HG02642 (cell line): ENCODE results near the gene MC3R.
"Not testable (repeated sequence)": the region's sequence is repeated elsewhere in the genome, so short reads cannot be mapped to it uniquely, and the experiment has no call there.

ENCODE experiments used
- ATAC-seq: cut with Tn5 transposase; IDR thresholded peaks from one replicate; pipeline ENCODE4 v1.9.1; 2021; ENCODE audit warnings: mild to moderate bottlenecking; ENCODE audit not compliant: unreplicated experiment, poor library complexity

Gene MC3R

GRCh38 chr20:56247954-56248782 lies at the start of gene MC3R:
Gene MC3R (plus strand): TSS chr20:56248732. CDS start chr20:56248844, 112 bp downstream.
- peak; percentile 81 for ATAC-seq

GRCh38 chr20:56200456-56200855 lies 48.1 kb upstream of the MC3R start:
- ATAC-seq = no peak

GRCh38 chr20:56202493-56203077 lies 45.9 kb upstream of the MC3R start:
- ATAC-seq = no peak

GRCh38 chr20:56204206-56204605 lies 44.3 kb upstream of the MC3R start:
- no peak for ATAC-seq

- ATAC-seq = no peak
Measured at GRCh38 chr20:56205346-56205745, 43.2 kb upstream of the MC3R start.

- no peak for ATAC-seq
Measured at GRCh38 chr20:56207656-56208055, 40.9 kb upstream of the MC3R start.

- no peak for ATAC-seq
Measured at GRCh38 chr20:56208121-56208520, 40.4 kb upstream of the MC3R start.

GRCh38 chr20:56211051-56211450 lies 37.5 kb upstream of the MC3R start:
- ATAC-seq = no peak

GRCh38 chr20:56212091-56212490 lies 36.4 kb upstream of the MC3R start:
- no peak for ATAC-seq

GRCh38 chr20:56213321-56213720 lies 35.2 kb upstream of the MC3R start:
- no peak for ATAC-seq

GRCh38 chr20:56215115-56215514 lies 33.4 kb upstream of the MC3R start:
- ATAC-seq = no peak

GRCh38 chr20:56217829-56218228 lies 30.7 kb upstream of the MC3R start:
- no peak for ATAC-seq

- not testable (repeated sequence) for ATAC-seq
Measured at GRCh38 chr20:56221186-56221585, 27.3 kb upstream of the MC3R start.

GRCh38 chr20:56222201-56222600 lies 26.3 kb upstream of the MC3R start:
- ATAC-seq = no peak

GRCh38 chr20:56222945-56223344 lies 25.6 kb upstream of the MC3R start:
- ATAC-seq = no peak

- no peak for ATAC-seq
Measured at GRCh38 chr20:56223352-56223751, 25.2 kb upstream of the MC3R start.

- no peak for ATAC-seq
Measured at GRCh38 chr20:56228021-56228420, 20.5 kb upstream of the MC3R start.

GRCh38 chr20:56229812-56230211 lies 18.7 kb upstream of the MC3R start:
- ATAC-seq = no peak

- no peak for ATAC-seq
Measured at GRCh38 chr20:56234110-56234509, 14.4 kb upstream of the MC3R start.

GRCh38 chr20:56237335-56237734 lies 11.2 kb upstream of the MC3R start:
- ATAC-seq = no peak

GRCh38 chr20:56244259-56244658 lies 4.3 kb upstream of the MC3R start:
- ATAC-seq = no peak

- ATAC-seq = no peak
Measured at GRCh38 chr20:56245761-56246160, 2.8 kb upstream of the MC3R start.
